GM12874 (cell line): ENCODE data around the gene INKA2.

Experiments used
- CTCF ChIP-seq: IDR thresholded peaks from 2 replicates; pipeline ENCODE4 v1.5.1; 2011; ENCODE audit warnings: low read depth, mild to moderate bottlenecking, control low read depth, low read length, moderate library complexity; ENCODE audit not compliant: insufficient read depth

The INKA2 gene

GRCh38 chr1:111776861-111777260 is 37.7 kb upstream of the INKA2 start:
- no peak for TF ChIP-seq CTCF

DNA sequence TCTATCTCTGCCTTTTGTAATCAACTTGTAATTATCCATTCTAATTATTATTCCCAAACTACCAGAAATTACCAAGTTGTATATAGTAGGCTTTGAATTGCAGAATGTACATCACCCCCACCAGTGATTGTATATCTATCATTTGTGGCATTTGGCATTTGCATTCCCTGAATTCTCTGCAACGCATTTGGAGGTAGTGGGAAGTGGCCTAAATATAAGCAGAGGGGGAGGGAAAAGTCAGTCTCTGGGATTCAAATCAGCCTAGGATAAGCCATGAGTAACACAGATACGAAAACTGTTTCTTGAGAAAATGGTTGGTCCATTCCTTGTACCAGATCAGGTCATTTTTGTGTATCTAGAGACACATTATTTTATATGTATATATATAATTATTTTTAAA is 37.2 kb upstream of the INKA2 start:
- no peak for TF ChIP-seq CTCF

GRCh38 chr1:111775966-111776365 is 36.8 kb upstream of the INKA2 start:
- no peak for TF ChIP-seq CTCF

DNA sequence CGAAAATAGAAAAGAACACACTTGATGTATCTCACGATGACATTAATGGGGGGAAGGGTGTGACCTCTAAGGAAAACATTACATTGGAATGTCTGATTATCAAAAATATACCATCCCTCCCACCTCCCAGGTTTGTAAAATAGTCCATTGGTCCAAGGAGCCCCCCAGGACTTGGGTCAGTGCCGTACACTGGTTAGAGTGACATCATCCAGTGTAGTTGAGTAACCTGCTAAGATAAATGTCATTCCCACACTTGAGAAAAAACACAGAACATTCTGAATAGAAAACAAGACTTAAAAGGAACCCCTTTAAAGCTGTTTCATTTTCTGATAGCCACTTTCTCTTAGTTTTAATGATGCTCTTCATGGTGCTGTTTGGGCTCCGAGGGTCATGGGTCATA is 31.7 kb upstream of the INKA2 start:
- no peak for TF ChIP-seq CTCF

DNA sequence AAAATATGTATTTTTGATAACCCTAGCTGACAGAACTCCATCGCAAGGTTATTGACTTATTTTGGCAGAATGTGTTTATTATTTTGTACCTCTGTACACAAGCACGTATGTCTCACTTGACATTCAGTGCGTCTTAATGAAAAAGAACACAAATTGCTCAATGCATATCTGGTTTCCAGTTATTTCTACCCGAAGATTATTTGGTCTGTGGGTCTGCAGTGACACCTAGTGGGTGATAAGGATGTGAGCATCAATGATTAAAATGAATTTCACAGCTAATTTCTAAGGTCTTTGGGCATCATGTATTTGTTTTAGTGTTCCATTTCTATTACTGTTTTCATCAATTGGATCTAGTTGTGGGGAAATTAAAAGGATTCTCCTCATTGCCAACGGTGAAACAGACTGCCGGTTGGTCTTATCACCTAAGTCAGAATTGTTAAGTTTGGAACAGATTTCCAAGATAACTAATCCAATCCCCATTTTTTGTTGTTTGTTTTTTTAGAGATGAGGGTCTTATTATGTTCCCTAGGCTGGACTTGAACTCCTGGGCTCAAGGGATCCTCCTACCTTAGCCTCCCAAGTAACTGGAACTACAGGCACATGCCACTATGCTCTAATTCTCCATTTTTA is 30.4 kb upstream of the INKA2 start:
- peak; percentile 59 for TF ChIP-seq CTCF

DNA sequence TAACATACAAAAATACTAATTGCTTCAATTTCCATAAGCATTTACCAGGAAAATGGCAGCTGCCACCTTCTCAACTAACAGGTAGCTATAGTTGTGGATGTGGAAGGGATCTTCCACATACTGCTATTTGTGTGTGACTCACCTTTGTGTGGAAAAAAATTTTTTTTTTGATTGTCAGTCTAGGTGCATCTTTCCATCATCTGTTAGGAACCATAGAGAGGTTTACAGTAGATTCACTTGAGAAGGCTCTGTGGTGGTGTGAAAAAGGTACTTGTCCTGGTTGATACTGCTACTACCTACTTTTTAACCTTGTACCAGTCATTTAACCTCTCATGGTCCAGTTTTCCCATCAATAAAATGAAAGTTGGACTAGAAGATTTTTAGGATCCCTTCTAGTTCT is 29.4 kb upstream of the INKA2 start:
- TF ChIP-seq CTCF: no peak

GRCh38 chr1:111768023-111768422 is 28.8 kb upstream of the INKA2 start:
- TF ChIP-seq CTCF: no peak
